BLaER1 treated with 17β-estradiol and CSF1 and Interleukin-3, amounts not matched to agents 10 nM and 100 nM (cell line): ENCODE data around the gene GRK2.
A peak's percentile ranks its signal among the peaks of the same experiment; 100 is the strongest.

Experiments
- H3K27ac ChIP-seq, 11 experiments: shearing (Covaris generic); formaldehyde crosslinking; 2 replicates each; pipeline ENCODE4 v1.8.1; 2022
- H3K27me3 ChIP-seq, 11 experiments: shearing (Covaris generic); formaldehyde crosslinking; 2 replicates each; pipeline ENCODE4 v1.8.1; 2022
- H3K36me3 ChIP-seq, 11 experiments: shearing (Covaris generic); formaldehyde crosslinking; 2 replicates each; pipeline ENCODE4 v1.8.1; 2022
- H3K4me1 ChIP-seq, 10 experiments: shearing (Covaris generic); formaldehyde crosslinking; 2 replicates each; pipeline ENCODE4 v1.8.1; 2022
- H3K4me2 ChIP-seq, 11 experiments: shearing (Covaris generic); formaldehyde crosslinking; 2 replicates each; pipeline ENCODE4 v1.8.1; 2022
- H3K4me3 ChIP-seq, 10 experiments: shearing (Covaris generic); formaldehyde crosslinking; 2 replicates each; pipeline ENCODE4 v1.8.1; 2022
- H3K9ac ChIP-seq, 11 experiments: shearing (Covaris generic); formaldehyde crosslinking; 2 replicates each; pipeline ENCODE4 v1.8.1; 2022
- H3K9me3 ChIP-seq, 11 experiments: shearing (Covaris generic); formaldehyde crosslinking; replicated peaks in 1 of 11; 2 replicates each; pipeline ENCODE4 v1.8.1; 2022
- H4K20me1 ChIP-seq, 11 experiments: shearing (Covaris generic); formaldehyde crosslinking; 2 replicates each; pipeline ENCODE4 v1.8.1; 2022
- Cebpa-rat ChIP-seq, 11 experiments: shearing (Covaris generic); IDR thresholded peaks; 2 replicates each; pipeline ENCODE4 v1.8.1; 2022

The GRK2 gene

GRCh38 chr11:67286621-67287333 lies 20.5 kb downstream of the GRK2 start:
- TF ChIP-seq Cebpa-rat (IDR thresholded peaks at IDR 0.05): no peak
- Histone ChIP-seq H3K36me3 (peaks cover 70 to 82% (median 80%) of the 10 kb centered on the region in 11 experiments), H3K9ac (peak overlapping the region; percentile 93 to 100 (median 99)), H3K9me3 (peaks cover 0 to under 1% (median 0%) of the 10 kb centered on the region in 11 experiments; a peak in 1 of 22 replicates), H3K27ac (peak overlapping the region; percentile 97 to 100 (median 99)), H3K4me3 (peak overlapping the region; percentile 12 to 86 (median 60); a peak in 18 of 20 replicates), H3K4me2 (peak overlapping the region; percentile 85 to 100 (median 100)), H3K27me3 (no peaks in the 10 kb centered on the region), H3K4me1 (peaks cover 83 to 86% (median 85%) of the 10 kb centered on the region in 10 experiments), H4K20me1 (peaks cover 6 to 22% (median 20%) of the 10 kb centered on the region in 11 experiments; a peak in 20 of 22 replicates)

- Histone ChIP-seq H3K36me3 (peaks cover 71 to 82% (median 80%) of the 10 kb centered on the region in 11 experiments), H3K9me3 (peaks cover 0 to 5% (median 0%) of the 10 kb centered on the region in 11 experiments; a peak in 1 of 22 replicates), H3K4me1 (peaks cover 83 to 86% (median 85%) of the 10 kb centered on the region in 10 experiments), H3K4me2 (peak overlapping the region; percentile 85 to 100 (median 100)), H4K20me1 (peaks cover 11 to 30% (median 28%) of the 10 kb centered on the region in 11 experiments; a peak in 21 of 22 replicates), H3K27ac (peak overlapping the region; percentile 97 to 100 (median 99)), H3K4me3 (peak overlapping the region; percentile 38 to 86 (median 76); a peak in 15 of 20 replicates), H3K27me3 (no peaks in the 10 kb centered on the region), H3K9ac (peak overlapping the region; percentile 93 to 100 (median 99))
- no peak for TF ChIP-seq Cebpa-rat (IDR thresholded peaks at IDR 0.05)
These were observed 21.3 kb downstream of the GRK2 start for GRCh38 chr11:67287355-67288197.

GRCh38 chr11:67288198-67288451 lies 21.9 kb downstream of the GRK2 start:
- Histone ChIP-seq H3K27ac (peak overlapping the region; percentile 97 to 100 (median 99)), H3K4me1 (peaks cover 83 to 86% (median 84%) of the 10 kb centered on the region in 10 experiments), H4K20me1 (peaks cover 11 to 35% (median 33%) of the 10 kb centered on the region in 11 experiments; a peak in 21 of 22 replicates), H3K27me3 (no peaks in the 10 kb centered on the region), H3K9me3 (peaks cover 0 to 5% (median 0%) of the 10 kb centered on the region in 11 experiments; a peak in 4 of 22 replicates), H3K4me3 (peak overlapping the region in 9 of 10 experiments; percentile 46 to 86 (median 77); a peak in 15 of 20 replicates), H3K9ac (peak overlapping the region; percentile 93 to 100 (median 99)), H3K36me3 (peaks cover 71 to 82% (median 79%) of the 10 kb centered on the region in 11 experiments), H3K4me2 (peak overlapping the region; percentile 85 to 100 (median 100))
- no peak for TF ChIP-seq Cebpa-rat (IDR thresholded peaks at IDR 0.05)

- peak overlapping the region; percentile 66 to 86 (median 77) for H3K4me3 ChIP-seq
- H4K20me1 ChIP-seq: peaks cover 11 to 40% (median 37%) of the 10 kb centered on the region in 11 experiments; a peak in 21 of 22 replicates
- H3K9ac ChIP-seq: peak overlapping the region; percentile 93 to 100 (median 99)
- H3K27ac ChIP-seq: peak overlapping the region; percentile 97 to 100 (median 99)
- H3K4me2 ChIP-seq: peak overlapping the region; percentile 85 to 100 (median 100)
- no peaks in the 10 kb centered on the region for H3K27me3 ChIP-seq
- H3K4me1 ChIP-seq: peaks cover 82 to 86% (median 84%) of the 10 kb centered on the region in 10 experiments
- H3K9me3 ChIP-seq: peaks cover 0 to 8% (median 3%) of the 10 kb centered on the region in 11 experiments; a peak in 9 of 22 replicates
- TF ChIP-seq Cebpa-rat (IDR thresholded peaks at IDR 0.05): peak; percentile 71 to 98 (median 94); a peak in 20 of 22 replicates
- H3K36me3 ChIP-seq: peaks cover 71 to 82% (median 78%) of the 10 kb centered on the region in 11 experiments
These were observed 22.4 kb downstream of the GRK2 start for GRCh38 chr11:67288452-67289225.

- Histone ChIP-seq H3K27me3 (no peaks in the 10 kb centered on the region), H3K27ac (peak within 1 kb of the TSS; percentile 97 to 100 (median 99)), H3K4me3 (peak within 1 kb of the TSS; percentile 66 to 86 (median 77)), H4K20me1 (peaks cover 11 to 43% (median 40%) of the 10 kb centered on the region in 11 experiments; a peak in 21 of 22 replicates), H3K9me3 (peaks cover 0 to 14% (median 8%) of the 10 kb centered on the region in 11 experiments; a peak in 15 of 22 replicates), H3K4me1 (peaks cover 76 to 83% (median 81%) of the 10 kb centered on the region in 10 experiments), H3K9ac (peak within 1 kb of the TSS; percentile 93 to 100 (median 99)), H3K36me3 (peaks cover 71 to 82% (median 78%) of the 10 kb centered on the region in 11 experiments), H3K4me2 (peak within 1 kb of the TSS; percentile 96 to 100 (median 100))
- TF ChIP-seq Cebpa-rat (IDR thresholded peaks at IDR 0.05): no peak
These were observed 23.0 kb downstream of the GRK2 start, which contains the start of gene ANKRD13D for GRCh38 chr11:67289226-67289650. Gene ANKRD13D, plus strand, starts transcription at chr11:67289303. Its CDS starts 158 bp downstream, at chr11:67289461.

- Histone ChIP-seq H3K4me3 (peak overlapping the region; percentile 66 to 86 (median 77)), H3K4me2 (peak overlapping the region; percentile 88 to 99 (median 97)), H3K27ac (peak overlapping the region; percentile 63 to 100 (median 99)), H3K9me3 (peaks cover 5 to 20% (median 15%) of the 10 kb centered on the region in 11 experiments; a peak in 21 of 22 replicates), H3K4me1 (peaks cover 70 to 81% (median 75%) of the 10 kb centered on the region in 10 experiments), H3K36me3 (peaks cover 71 to 82% (median 78%) of the 10 kb centered on the region in 11 experiments), H3K9ac (peak overlapping the region; percentile 93 to 100 (median 99)), H4K20me1 (peaks cover 11 to 49% (median 41%) of the 10 kb centered on the region in 11 experiments; a peak in 21 of 22 replicates), H3K27me3 (no peaks in the 10 kb centered on the region)
- TF ChIP-seq Cebpa-rat (IDR thresholded peaks at IDR 0.05): no peak
These were observed 23.6 kb downstream of the GRK2 start for GRCh38 chr11:67289651-67290479.

- Histone ChIP-seq H3K4me1 (peaks cover 60 to 76% (median 66%) of the 10 kb centered on the region in 10 experiments), H3K4me2 (peak overlapping the region; percentile 88 to 99 (median 97)), H3K4me3 (peak overlapping the region; percentile 66 to 86 (median 77); a peak in 19 of 20 replicates), H3K27ac (peak overlapping the region in 10 of 11 experiments; percentile 97 to 100 (median 99); a peak in 19 of 22 replicates), H3K27me3 (no peaks in the 10 kb centered on the region), H3K9me3 (peaks cover 14 to 29% (median 24%) of the 10 kb centered on the region in 11 experiments), H3K9ac (peak overlapping the region; percentile 93 to 100 (median 99)), H3K36me3 (peaks cover 71 to 82% (median 78%) of the 10 kb centered on the region in 11 experiments), H4K20me1 (peaks cover 15 to 58% (median 42%) of the 10 kb centered on the region in 11 experiments; a peak in 21 of 22 replicates)
- no peak for TF ChIP-seq Cebpa-rat (IDR thresholded peaks at IDR 0.05)
These were observed 24.5 kb downstream of the GRK2 start for GRCh38 chr11:67290801-67291200.
